ENCODE results near the gene CFAP157.

- TF ChIP-seq CTCF (IDR thresholded peaks at IDR 0.05) (no peak), POLR2A (IDR thresholded peaks at IDR 0.05) (no peak)
These were observed 24.1 kb downstream of the CFAP157 start for GRCh38 chr9:127730799-127731410.

Data from stomach (tissue), 4 donors.